ENCODE measurements around the gene MYNN.

DNA sequence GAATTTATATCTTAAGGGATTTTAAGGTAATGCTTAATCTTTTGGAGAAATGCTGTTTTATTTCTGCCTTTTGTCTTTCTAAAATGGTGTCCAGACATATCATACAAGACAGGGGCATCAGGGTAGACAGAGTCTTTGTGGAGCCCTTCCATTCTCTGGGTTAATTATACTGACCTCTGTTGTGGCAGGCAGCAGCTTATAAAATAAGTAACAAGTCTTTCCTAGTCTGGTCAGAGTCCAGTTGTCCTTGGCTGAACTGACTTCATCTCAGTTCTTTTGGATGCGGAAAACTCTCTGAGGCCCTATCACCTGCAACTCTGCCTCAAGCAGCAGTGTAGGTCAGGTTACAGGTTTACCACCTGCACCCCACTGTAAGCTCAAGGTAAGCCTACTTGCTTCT lies 19.2 kb downstream of the MYNN start:
- TF ChIP-seq CTCF (IDR thresholded peaks at IDR 0.05) (no peak), POLR2A (IDR thresholded peaks at IDR 0.05) (no peak)
